GM03348 (cell line): ENCODE results near the gene VSIG10L2.
"Not testable (repeated sequence)": the region's sequence is repeated elsewhere in the genome, so short reads cannot be mapped to it uniquely, and the experiment has no call there.

Source experiments
- DNase-seq: peaks from one replicate; pipeline ENCODE4 v3.0.0; 2012; ENCODE audit warnings: low spot score

The VSIG10L2 gene

DNA sequence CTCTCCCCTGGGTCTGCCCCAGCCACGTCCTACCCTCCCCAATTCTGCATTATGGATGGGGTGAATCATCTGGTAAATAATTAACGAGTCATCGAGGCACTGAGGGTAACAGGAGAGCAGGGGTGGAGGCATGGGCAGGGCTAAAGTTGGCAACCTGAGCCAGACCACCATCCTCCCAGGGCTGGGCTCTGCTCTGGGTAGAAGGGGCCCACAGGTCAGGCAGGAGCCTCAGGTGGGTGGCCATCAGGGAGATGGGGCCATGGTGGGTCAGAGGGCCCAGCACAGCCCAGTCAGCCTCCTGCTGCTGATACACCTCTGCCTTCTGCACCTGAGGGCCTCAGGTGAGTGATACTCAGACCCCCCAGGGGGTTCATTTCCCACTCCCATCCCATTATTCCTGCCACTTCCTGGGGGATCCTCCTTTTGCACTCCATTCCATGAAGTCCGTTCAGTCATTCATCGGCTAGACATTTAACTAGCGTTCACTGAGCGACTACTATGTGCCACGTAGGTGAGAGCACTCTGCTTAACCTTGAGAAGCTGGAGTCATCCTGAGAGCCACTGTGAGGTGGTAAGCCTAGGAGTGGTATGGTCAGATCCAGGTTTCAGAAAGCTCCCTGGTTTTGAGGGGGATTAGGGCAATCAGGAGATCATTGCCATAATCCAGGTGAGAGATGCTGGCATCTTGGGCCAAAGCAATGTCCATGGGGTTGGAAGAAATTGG lies at the start of gene VSIG10L2:
Gene VSIG10L2, plus strand, starts transcription at position 248 of the 724 bp plus-strand sequence. Its CDS starts 12 bp downstream, at position 260.
- no peak for DNase-seq

DNA sequence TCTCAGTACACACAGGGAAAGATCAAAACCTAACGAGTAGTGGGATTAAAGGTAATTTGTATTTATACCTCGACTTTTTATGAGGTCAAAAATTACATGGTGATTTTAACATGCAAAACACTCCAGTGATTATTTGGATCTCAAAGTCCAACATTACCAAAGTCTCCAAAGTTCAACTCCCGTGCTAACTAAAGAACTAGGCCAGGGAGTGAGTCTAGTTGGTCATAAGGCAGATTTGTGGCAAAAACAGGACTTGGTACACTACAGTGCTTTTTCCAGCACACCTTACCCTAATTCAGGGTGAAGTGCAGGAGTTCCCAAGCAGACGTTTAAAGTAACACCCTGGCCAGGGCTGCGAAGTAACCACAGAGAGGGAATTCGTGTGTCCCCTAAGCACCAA lies 44.0 kb upstream of the VSIG10L2 start:
- no peak for DNase-seq

DNA sequence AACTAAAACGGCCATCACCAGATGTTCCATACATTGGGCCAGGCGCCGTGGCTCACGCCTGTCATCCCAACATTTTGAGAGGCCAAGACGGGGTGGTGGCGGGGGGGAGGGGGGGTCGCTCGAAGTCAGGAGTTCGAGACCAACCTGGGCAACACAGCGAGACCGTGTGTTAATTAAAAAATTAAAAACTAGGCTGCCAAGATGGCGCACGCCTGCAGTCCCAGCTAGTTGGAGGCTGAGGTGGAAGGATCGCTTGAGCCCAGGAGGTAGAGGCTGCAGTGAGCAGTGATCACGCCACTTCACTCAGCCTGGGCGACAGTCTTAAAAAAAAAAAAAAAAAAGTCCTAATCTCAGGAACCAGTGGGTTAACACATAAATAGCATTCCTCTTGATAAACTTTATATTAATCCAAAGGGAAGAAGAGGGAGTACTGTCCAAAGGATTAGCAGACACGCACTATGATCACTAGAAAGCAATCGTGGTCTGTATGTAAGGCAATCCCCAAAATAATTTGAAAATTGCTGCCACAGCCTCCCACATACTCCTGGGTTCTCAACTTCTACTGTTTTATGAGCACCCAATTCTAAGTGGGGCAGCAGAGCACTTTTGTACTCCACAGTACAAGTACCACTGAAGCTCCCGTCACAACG lies 43.4 kb upstream of the VSIG10L2 start:
- DNase-seq: no peak

DNA sequence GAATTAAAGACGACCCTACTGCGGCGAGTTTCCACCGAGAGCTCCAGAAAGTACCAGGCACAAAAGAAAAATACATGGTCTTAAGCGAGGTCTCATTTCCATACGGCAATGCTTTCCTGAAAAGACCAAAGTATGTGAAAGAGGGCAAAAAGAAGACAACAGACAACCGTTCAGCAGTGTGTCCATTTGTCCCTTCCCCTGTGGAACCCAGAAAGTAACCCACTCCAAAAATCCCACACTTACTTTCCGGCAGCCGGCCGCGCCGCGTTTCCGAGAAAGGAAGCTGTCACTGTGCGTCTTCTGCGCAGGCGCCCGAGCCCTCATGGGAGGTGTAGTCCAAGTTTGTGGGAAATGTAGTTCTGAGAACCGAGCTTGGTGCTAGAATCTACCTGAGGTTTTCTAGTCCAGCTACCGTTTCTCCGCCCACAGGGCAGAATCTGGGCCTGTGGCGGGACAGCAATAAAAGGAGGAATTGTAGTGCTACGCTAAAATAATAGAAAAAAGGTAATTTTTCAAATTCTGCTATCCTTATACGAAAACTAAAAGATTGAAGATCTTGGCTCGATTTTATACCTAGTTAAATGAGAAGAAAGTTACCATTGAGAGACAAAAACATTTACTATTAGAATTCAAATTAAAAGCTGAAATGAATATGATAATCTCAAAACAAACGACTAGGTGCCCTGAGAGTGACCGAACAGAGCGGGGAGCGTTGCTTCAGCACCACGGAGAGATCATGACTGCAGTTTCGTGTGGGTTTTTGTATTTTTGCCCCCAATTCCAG lies 42.7 kb upstream of the VSIG10L2 start, which contains the start of gene PUS3:
Gene PUS3, minus strand, starts transcription at position 280 of the 784 bp plus-strand sequence. CDS start 6,922 bp downstream, outside the sequence.
- peak; percentile 95 for DNase-seq

DNA sequence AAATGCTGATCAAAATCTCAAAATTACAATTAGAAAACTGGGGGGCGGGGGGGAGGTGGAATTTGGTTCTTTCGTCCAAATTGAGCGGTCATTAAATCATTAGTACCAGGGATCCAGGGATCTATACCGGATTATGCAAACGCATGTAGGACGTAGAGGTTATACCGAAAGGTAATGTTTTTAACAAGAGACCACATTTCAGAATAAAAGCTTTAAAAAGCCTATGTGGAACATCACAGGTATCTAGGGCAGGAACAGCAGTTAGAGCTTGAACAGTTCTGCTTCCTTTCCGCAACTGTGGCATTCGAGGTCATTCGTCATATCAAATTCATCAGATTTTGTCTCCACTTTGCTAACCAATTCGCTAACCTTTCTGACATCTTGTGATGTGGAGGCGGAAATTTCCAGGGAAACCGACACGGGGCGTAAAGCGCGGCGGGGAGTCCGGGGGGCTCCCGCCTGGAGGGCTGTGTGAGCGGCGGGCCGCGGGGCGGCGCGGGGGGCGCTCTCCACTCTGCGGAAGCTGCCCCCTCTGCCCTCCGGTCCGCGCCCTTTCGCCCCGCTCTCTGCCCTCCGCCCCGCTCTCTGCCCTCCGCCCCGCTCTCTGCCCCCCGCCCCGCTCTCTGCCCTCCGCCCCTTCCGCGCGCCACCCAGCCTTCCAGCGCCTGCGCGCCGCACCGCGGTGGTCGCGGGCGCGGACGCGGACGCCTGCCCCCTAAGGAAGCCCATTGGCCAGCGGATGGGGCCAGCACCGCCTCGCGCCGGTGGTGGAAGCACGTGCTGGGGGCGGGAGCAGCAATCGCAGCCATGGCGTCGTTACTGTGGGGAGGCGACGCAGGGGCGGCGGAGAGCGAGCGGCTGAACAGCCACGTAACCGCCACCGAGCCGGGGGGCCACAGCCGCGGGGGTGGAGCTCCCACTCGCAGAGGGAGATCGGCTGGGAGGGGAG lies 41.9 kb upstream of the VSIG10L2 start, which contains the start of gene DDX25:
Gene DDX25, plus strand, starts transcription at position 798 of the 949 bp plus-strand sequence. Its CDS starts 10 bp downstream, at position 808.
- no peak for DNase-seq

DNA sequence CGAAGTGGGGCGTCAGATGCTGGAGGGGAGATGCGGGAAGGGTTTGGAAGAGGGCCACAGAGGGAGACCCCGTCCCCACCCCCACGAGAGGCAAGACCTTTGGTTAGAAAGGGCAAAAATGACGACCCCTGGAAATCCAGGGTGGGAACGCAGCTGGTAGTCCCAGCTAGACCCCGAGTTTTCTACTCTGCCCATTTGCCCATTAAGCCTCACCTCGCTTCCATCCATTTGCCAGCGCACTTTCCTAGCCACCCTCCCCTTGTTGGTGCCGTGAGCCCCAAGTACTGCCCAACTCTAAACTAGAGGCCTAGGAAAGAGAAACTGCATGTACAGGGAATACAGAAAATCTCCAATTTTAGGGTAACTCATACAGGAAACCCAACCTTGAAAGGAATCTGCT lies 41.2 kb upstream of the VSIG10L2 start:
- no peak for DNase-seq

DNA sequence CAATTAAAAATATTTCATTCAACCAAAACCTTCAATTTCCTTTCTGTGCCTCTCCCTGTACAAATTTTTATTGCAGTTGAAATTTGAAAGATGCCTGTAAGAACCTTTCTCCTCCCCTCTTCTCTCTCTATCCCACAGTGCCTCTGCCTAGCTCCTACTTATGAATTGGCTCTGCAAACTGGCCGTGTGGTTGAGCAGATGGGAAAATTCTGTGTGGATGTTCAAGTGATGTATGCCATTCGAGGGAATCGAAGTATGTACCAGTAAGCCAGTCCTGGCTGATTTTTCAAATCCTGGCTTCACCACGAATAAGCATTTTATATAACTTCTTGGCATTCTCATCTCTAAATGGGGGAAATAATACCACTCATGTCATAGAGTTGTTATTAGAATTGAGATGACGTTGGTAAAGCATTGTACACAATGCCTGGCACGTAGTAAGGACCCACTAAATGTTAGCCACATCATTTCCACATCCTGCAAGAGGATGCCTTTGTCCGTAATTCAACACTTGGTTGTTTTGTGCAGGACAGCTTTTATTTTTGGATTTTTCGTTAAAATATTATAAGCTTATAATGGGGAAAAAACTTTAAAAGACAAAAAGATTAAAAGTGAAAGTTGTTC lies 35.5 kb upstream of the VSIG10L2 start:
- no peak for DNase-seq

DNA sequence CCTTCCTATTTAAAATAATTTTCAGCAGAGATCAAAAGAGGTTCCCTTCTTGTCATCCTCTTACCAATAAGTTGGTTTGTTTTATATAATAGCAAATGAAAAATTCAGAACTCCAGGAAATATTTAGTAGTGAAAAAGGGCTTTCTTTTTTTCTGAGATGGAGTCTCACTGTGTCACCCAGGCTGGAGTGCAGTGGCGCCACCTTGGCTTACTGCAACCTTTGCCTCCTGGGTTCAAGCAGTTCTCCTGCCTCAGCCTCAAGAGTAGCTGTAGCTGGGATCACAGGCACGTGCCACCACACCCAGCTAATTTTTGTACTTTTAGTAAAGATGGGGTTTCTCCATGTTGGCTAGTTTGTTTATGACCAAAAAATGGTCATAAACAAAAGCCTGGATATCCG lies 31.2 kb upstream of the VSIG10L2 start:
- DNase-seq: not testable (repeated sequence)

DNA sequence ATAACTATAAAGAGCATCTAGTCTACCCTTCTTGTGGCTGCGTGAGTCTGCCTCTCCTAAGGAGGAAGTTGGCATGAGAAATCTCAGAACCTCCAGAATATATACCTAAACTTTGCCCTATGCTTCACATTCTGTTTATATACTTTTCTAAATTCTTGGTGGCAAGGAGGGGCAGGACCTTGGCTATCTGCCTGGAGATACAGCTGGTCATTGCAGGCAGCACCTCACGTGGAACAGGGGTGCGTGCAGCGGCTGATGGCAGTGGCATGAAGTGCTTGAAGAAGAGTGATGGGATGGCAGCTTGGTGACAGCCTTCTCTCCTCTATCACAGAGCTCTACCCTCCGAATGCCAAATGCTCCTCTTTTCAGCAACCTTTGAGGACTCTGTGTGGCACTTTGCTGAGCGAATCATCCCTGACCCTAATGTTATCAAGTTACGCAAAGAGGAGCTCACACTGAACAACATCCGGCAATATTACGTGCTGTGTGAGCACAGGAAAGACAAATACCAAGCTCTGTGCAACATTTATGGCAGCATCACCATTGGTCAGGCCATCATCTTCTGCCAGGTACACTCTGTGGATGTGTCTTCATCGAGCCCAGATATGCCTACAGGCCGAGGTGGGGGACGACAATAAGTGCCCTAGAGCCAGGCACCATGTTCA lies 29.0 kb upstream of the VSIG10L2 start:
- no peak for DNase-seq

DNA sequence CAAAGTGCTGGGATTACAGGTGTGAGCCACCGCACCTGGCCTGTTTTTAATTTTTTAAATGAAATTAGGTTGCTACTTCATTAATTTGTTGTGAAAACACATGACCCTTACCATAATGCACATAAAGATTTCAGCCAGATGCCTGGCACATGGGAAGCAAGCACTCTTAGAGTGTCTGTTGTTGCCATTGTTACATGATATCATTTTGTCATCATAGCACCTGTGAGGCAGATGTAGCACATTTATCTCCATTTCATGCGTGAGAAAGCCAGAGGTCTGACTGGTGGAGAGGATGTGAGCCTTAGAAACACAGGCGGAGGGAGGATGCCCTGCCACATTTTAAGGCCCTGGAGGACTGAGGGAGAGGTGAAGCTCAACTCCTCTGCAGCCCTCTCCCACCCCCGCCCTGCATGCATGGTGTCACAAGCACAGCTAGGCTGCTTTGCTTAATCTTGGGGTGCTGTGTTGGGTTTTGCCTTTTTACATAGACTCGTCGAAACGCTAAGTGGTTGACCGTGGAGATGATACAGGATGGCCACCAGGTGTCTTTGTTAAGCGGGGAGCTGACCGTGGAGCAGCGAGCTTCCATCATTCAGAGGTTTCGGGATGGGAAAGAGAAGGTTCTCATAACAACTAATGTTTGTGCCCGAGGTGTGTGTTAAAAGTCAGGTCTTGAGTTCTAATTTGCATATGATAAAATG lies 27.6 kb upstream of the VSIG10L2 start:
- DNase-seq: no peak

DNA sequence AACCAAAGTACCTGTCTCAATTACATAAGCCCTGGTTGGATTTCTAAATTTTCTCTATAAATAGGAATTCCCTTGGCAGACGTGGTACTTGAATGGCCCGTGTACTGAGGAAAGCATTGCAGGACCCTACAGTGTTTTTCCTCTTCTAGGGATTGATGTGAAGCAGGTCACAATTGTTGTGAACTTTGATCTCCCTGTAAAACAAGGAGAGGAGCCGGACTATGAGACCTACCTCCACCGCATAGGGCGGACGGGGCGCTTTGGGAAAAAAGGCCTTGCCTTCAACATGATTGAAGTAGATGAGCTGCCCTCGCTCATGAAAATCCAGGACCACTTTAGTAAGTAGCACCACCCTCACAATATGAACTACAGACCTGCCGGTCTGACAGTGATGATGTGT lies 24.8 kb upstream of the VSIG10L2 start:
- no peak for DNase-seq

DNA sequence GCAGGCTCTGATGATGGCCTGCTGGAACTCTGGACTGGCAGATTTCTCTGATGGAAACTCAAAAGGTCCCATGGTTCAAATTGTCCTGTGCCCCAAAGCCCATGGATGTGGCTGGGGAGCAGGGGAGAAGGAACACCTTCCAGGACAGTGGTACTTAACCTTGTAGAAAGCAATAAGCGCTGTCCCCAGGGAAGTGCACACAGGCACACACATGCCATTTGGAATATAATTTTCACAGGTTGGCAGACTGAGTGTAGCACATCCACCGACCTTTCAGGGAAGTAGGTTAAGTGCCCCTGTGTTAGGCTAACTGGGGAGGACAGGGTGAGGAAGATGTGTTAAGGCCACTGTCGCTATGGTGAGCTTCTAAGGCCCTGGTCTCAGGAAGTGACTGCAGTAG lies 23.7 kb upstream of the VSIG10L2 start:
- DNase-seq: no peak

DNA sequence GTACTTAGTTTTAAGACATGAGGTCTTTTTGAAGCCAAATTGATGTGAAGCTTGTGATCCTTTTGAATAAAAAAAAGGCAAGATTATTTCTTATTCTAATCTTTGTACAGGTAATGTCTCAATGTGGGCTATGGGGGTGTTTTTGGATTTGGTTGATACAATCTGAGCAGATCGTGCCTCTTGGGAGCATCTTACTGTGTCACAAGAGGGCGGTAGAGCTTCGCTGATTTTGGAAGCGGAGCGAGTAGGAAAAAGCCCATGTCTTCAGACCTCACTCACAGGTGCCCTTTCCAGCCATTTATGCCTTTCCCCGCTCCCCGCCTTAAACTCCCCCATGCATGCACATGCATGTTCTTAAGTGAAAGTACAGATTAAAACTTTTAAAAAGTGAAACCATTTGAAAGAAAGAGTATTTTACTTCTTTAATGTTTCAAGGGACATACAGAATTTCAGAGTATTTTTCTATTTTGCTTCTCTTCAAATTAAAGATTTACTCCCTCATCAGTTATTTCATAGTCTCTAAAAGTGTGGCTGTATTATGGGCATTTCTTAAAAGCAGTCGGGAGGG lies 22.7 kb upstream of the VSIG10L2 start:
- DNase-seq: peak; percentile 82

DNA sequence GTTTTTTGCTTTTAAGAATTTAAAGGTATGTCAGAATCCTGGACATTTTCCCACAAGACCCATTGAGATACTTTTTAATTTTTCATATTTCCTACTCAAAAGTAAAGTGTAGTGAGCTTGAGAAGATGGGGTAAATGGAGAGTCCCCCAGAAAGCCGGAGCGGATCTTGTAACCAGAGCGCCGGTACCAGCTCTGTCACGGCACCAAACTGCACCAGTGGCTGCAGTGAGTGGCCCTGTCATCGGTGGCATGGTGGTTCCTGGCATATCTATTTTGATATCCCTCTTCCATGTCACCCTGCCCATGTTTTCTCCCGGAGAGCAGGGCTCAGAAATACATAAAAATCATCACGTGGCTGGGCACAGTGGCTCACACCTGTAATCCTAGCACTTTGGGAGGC lies 22.2 kb upstream of the VSIG10L2 start:
- no peak for DNase-seq

DNA sequence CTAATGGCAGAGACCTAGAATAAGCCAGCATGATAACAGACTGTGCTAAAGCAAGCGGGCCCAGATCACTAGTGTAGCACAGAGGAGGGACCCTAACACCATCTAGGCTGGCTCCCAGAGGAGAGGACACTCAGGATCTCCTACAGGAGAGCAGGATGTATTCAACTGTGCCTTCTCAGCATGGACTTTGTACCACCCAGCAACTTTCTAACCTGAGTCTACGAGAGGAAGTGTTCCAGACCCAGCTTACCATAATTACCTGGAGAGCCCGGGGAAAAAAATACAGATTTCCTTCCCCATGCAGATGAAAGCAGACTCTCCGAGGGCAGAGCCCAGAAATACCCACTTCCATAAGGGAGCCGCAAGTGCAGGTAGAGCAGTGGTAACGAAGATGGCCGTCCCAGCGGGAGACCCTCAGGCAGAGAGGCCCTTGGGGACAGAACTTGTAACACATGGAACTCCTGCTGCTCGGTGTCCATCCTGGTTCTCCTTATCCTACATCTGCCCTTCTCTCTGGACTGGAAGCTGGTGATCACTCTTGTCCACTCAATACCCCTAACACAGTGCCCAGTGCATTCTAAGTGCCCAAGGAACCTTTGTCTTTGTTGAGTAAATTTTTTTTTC lies 21.3 kb upstream of the VSIG10L2 start:
- DNase-seq: no peak

DNA sequence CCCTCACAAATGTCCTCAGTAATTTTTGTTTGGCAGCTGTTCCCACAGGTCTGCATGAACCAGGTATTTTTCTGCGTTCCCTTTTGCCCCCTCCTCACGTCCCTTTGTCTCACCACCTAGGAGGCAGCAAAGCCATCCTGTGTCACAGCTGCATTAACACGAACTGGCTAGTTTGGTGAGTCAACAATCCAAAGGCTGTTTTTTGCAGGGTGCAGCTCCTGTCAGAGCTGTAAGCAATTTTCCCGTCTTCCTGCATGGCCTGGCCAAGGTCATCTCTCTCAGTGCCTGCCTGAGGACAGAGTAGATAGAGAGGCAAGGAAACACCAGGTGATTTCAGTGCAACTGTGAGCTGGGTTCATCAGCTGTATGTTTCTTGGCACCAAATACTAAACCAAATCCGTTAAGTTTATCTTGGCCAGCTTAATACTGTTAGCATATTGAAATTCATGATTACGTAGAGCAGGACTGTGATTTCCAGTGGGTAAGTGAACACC lies 20.6 kb upstream of the VSIG10L2 start:
- no peak for DNase-seq

DNA sequence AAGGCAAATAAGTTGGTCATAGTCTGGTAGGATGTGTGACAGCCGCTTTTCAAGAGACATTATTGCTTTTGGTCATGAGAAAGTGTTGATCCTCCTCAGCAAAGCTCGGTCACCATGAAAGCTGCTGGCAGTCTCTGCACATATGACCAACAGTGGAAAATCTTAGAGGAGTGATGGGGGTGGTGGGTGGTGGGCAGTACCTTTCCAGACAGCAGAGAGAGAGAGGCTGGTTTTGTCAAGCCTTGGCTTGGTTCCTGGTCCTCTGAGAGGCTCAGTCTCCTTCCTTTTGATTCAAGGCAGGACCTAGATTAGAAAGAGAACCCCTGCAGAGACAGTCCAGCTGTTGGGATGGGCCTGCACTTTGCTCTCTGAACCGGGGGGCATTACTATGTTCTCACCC lies 20.0 kb upstream of the VSIG10L2 start:
- no peak for DNase-seq

DNA sequence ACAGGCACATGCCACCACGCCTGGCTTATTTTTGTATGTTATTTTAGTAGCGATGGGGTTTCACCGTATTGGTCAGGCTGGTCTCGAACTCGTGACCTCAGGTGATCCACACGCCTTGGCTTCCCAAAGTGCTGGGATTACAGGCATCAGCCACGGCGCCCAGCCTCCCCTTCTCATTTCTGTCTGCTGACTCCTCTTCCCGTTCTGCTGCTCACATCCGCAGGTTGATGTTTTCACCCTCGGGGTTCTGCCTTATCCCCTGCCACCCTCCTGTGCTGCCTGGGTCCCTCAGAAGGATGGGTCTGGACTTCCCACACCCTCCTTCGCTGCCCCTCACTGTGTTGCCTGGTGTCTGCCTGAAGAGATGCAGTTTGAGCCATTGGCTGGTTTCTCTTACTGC lies 19.2 kb upstream of the VSIG10L2 start:
- no peak for DNase-seq
